Karpas-422 (cell line): ENCODE data around the gene ATP8B4. TPM values are rescaled to one million over a fixed set of nuclear protein-coding genes. Genes with fewer than 3 reads are reported as not detected.

Experiments used
- DNase-seq: peaks from one replicate; pipeline ENCODE4 v3.0.0-alpha.2; 2015
- H2AFZ ChIP-seq: fragments of 200-600 bp; sonication (generic); 2 replicates; pipeline ENCODE4 v1.6.1; 2014; ENCODE audit warnings: antibody characterized with exemption, low read length, mixed read lengths
- H3K27ac ChIP-seq: fragments of 200-600 bp; sonication (generic); 2 replicates; pipeline ENCODE4 v1.5.1; 2014; ENCODE audit warnings: mild to moderate bottlenecking, low read length, moderate library complexity
- H3K27me3 ChIP-seq: fragments of 200-600 bp; sonication (generic); 2 replicates; pipeline ENCODE4 v1.6.1; 2014; ENCODE audit warnings: low read length, mixed read lengths
- H3K36me3 ChIP-seq: fragments of 200-600 bp; sonication (generic); 2 replicates; pipeline ENCODE4 v1.6.1; 2014; ENCODE audit warnings: low read length, mixed read lengths; ENCODE audit not compliant: insufficient read depth
- H3K4me1 ChIP-seq: fragments of 200-600 bp; sonication (generic); 2 replicates; pipeline ENCODE4 v1.6.1; 2014; ENCODE audit warnings: mild to moderate bottlenecking, low read length, mixed read lengths
- H3K4me2 ChIP-seq: fragments of 200-600 bp; sonication (generic); 2 replicates; pipeline ENCODE4 v1.6.1; 2014; ENCODE audit warnings: low read length, low read depth, mild to moderate bottlenecking; ENCODE audit not compliant: poor library complexity, severe bottlenecking
- H3K4me3 ChIP-seq: fragments of 200-600 bp; sonication (generic); 2 replicates; pipeline ENCODE4 v1.5.1; 2014; ENCODE audit warnings: mild to moderate bottlenecking, antibody characterized with exemption, low read length, mixed read lengths
- H3K79me2 ChIP-seq: fragments of 200-600 bp; sonication (generic); 2 replicates; pipeline ENCODE4 v1.6.1; 2014; ENCODE audit warnings: mild to moderate bottlenecking, low read length, mixed read lengths
- H3K9ac ChIP-seq: fragments of 200-600 bp; sonication (generic); 2 replicates; pipeline ENCODE4 v1.6.0; 2014; ENCODE audit warnings: low read length
- H3K9me2 ChIP-seq: fragments of 200-600 bp; sonication (generic), shearing (Covaris generic); replicated peaks from 2 replicates; pipeline ENCODE4 v1.6.0; 2014; ENCODE audit warnings: mild to moderate bottlenecking, low read length, moderate library complexity; ENCODE audit not compliant: insufficient read depth
- H3K9me3 ChIP-seq: fragments of 300-700, 200-600 bp; sonication (generic); 2 replicates; pipeline ENCODE4 v1.6.1; 2014; ENCODE audit warnings: low read length, mixed read lengths
- H4K20me1 ChIP-seq: fragments of 200-600 bp; sonication (generic); 2 replicates; pipeline ENCODE4 v1.6.1; 2014; ENCODE audit warnings: mild to moderate bottlenecking, antibody characterized with exemption, low read length, low read depth; ENCODE audit not compliant: insufficient read depth
- total RNA-seq: library from RNA; depleted of rRNA; stranded (reverse); fragments of >200 nt; shearing (Covaris generic); gene quantifications from 2 replicates; pipeline ENCODE4 v1.2.3, GENCODE V29; 2014; ENCODE audit warnings: low replicate concordance

The ATP8B4 gene
- total RNA-seq, 1 experiment from 2014 or later = not detected

- Histone ChIP-seq H3K9ac (no peak overlapping the region), H4K20me1 (no peaks in the 10 kb centered on the region), H3K27ac (no peak overlapping the region), H3K4me2 (no peak overlapping the region), H3K9me2 (no peaks in the 10 kb centered on the region), H3K4me3 (no peak overlapping the region), H3K36me3 (no peaks in the 10 kb centered on the region), H3K4me1 (no peaks in the 10 kb centered on the region), H3K27me3 (no peaks in the 10 kb centered on the region), H2AFZ (no peak overlapping the region), H3K79me2 (no peaks in the 10 kb centered on the region), H3K9me3 (no peaks in the 10 kb centered on the region)
- no peak for DNase-seq
Measured at GRCh38 chr15:50030456-50030855, 88.6 kb downstream of the ATP8B4 start.

DNA sequence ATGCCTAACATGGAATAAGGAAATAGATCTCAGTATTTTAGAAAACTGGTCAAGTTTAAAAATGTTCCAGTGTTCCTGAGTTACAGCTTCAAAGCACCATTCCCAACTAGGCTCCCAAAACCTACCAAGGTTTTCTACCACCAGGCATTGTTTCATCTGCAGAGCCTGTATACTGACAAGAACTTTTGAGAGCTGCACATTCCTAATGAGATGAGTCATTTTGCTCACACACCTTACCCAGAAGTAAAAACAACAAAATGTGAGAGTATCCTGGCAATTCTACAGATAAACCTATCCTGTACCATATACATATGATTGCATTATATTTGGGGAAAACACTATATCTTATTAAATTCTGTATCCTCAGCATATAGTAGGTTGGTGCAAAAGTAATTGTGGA, 90.7 kb downstream of the ATP8B4 start:
- no peak for DNase-seq
- Histone ChIP-seq H4K20me1 (no peaks in the 10 kb centered on the region), H3K4me3 (no peak overlapping the region), H3K9ac (no peak overlapping the region), H3K79me2 (no peaks in the 10 kb centered on the region), H3K9me2 (no peaks in the 10 kb centered on the region), H3K4me2 (no peak overlapping the region), H3K4me1 (no peaks in the 10 kb centered on the region), H3K27ac (no peak overlapping the region), H3K9me3 (no peaks in the 10 kb centered on the region), H3K27me3 (no peaks in the 10 kb centered on the region), H3K36me3 (no peaks in the 10 kb centered on the region), H2AFZ (no peak overlapping the region)

GRCh38 chr15:50024281-50024680, 94.8 kb downstream of the ATP8B4 start:
- no peak overlapping the region for H3K4me2 ChIP-seq
- H2AFZ ChIP-seq = no peak overlapping the region
- H4K20me1 ChIP-seq = no peaks in the 10 kb centered on the region
- no peaks in the 10 kb centered on the region for H3K9me2 ChIP-seq
- no peaks in the 10 kb centered on the region for H3K9me3 ChIP-seq
- no peak overlapping the region for H3K9ac ChIP-seq
- no peak for DNase-seq
- H3K79me2 ChIP-seq = no peaks in the 10 kb centered on the region
- no peaks in the 10 kb centered on the region for H3K27me3 ChIP-seq
- no peaks in the 10 kb centered on the region for H3K4me1 ChIP-seq
- no peaks in the 10 kb centered on the region for H3K36me3 ChIP-seq
- H3K27ac ChIP-seq = no peak overlapping the region
- H3K4me3 ChIP-seq = no peak overlapping the region

GRCh38 chr15:50018491-50018890, 100.5 kb downstream of the ATP8B4 start:
- H3K27ac ChIP-seq = no peak overlapping the region
- no peaks in the 10 kb centered on the region for H3K36me3 ChIP-seq
- DNase-seq = no peak
- no peak overlapping the region for H3K4me3 ChIP-seq
- no peaks in the 10 kb centered on the region for H3K9me2 ChIP-seq
- no peaks in the 10 kb centered on the region for H4K20me1 ChIP-seq
- H3K27me3 ChIP-seq = no peaks in the 10 kb centered on the region
- no peaks in the 10 kb centered on the region for H3K4me1 ChIP-seq
- no peak overlapping the region for H3K9ac ChIP-seq
- no peaks in the 10 kb centered on the region for H3K79me2 ChIP-seq
- no peak overlapping the region for H3K4me2 ChIP-seq
- H2AFZ ChIP-seq = no peak overlapping the region
- H3K9me3 ChIP-seq = no peaks in the 10 kb centered on the region

DNA sequence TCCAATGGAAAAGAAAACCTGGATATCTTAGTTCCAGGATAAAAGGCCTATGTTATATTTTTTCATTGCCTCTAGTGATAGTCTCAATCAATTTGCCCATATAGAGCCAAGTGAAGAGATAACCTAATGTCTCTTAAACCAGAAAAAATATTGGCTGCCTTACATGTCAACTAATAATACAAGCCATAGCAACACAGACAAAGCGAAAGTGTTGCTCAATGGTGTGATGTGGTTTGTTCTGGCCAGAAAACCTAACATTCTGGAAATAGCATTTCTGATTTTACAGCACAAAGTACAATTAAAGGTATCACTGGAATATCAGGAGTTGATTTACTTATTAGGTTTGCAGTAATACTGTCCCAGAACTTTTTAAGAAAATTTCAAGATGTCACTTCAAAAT, 101.5 kb downstream of the ATP8B4 start:
- Histone ChIP-seq H3K36me3 (no peaks in the 10 kb centered on the region), H3K4me3 (no peak overlapping the region), H3K9me3 (no peaks in the 10 kb centered on the region), H3K27ac (no peak overlapping the region), H4K20me1 (no peaks in the 10 kb centered on the region), H3K4me1 (no peaks in the 10 kb centered on the region), H2AFZ (no peak overlapping the region), H3K9ac (no peak overlapping the region), H3K79me2 (no peaks in the 10 kb centered on the region), H3K27me3 (no peaks in the 10 kb centered on the region), H3K9me2 (no peaks in the 10 kb centered on the region), H3K4me2 (no peak overlapping the region)
- no peak for DNase-seq

- Histone ChIP-seq H2AFZ (no peak overlapping the region), H3K9me2 (no peaks in the 10 kb centered on the region), H3K27me3 (no peaks in the 10 kb centered on the region), H3K4me3 (no peak overlapping the region), H3K9me3 (no peaks in the 10 kb centered on the region), H3K79me2 (no peaks in the 10 kb centered on the region), H3K9ac (no peak overlapping the region), H3K4me1 (no peaks in the 10 kb centered on the region), H3K36me3 (no peaks in the 10 kb centered on the region), H4K20me1 (no peaks in the 10 kb centered on the region), H3K4me2 (no peak overlapping the region), H3K27ac (no peak overlapping the region)
- no peak for DNase-seq
Measured at GRCh38 chr15:50016951-50017350, 102.1 kb downstream of the ATP8B4 start.

DNA sequence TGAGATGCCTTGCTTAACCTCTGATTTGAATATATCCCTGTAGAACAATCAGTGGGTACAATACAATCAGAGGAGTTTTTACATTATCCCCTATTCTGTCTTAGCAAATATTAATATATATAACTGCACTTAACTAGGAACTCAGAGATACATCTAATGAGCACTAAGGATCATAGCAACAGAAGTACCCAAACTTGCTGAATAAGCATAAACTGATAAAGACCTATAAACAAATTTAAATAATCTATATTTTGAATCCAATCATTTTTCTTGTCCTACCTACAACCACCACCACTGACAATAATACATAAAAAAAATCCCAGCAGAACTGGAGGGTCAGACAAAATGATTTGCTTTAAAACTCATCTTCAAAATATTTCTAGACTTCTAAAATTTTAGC, 106.2 kb downstream of the ATP8B4 start:
- Histone ChIP-seq H3K4me1 (no peaks in the 10 kb centered on the region), H3K27ac (no peak overlapping the region), H3K36me3 (no peaks in the 10 kb centered on the region), H3K79me2 (no peaks in the 10 kb centered on the region), H4K20me1 (no peaks in the 10 kb centered on the region), H3K27me3 (no peaks in the 10 kb centered on the region), H3K9me3 (no peaks in the 10 kb centered on the region), H3K4me2 (no peak overlapping the region), H2AFZ (no peak overlapping the region), H3K9me2 (no peaks in the 10 kb centered on the region), H3K4me3 (no peak overlapping the region), H3K9ac (no peak overlapping the region)
- DNase-seq = no peak

GRCh38 chr15:50009634-50010033, 109.4 kb downstream of the ATP8B4 start:
- Histone ChIP-seq H3K27me3 (no peaks in the 10 kb centered on the region), H2AFZ (no peak overlapping the region), H3K9me3 (no peaks in the 10 kb centered on the region), H3K79me2 (no peaks in the 10 kb centered on the region), H3K4me1 (no peaks in the 10 kb centered on the region), H3K4me2 (no peak overlapping the region), H3K27ac (no peak overlapping the region), H3K9me2 (no peaks in the 10 kb centered on the region), H3K9ac (no peak overlapping the region), H3K4me3 (no peak overlapping the region), H3K36me3 (no peaks in the 10 kb centered on the region), H4K20me1 (no peaks in the 10 kb centered on the region)
- DNase-seq = no peak

DNA sequence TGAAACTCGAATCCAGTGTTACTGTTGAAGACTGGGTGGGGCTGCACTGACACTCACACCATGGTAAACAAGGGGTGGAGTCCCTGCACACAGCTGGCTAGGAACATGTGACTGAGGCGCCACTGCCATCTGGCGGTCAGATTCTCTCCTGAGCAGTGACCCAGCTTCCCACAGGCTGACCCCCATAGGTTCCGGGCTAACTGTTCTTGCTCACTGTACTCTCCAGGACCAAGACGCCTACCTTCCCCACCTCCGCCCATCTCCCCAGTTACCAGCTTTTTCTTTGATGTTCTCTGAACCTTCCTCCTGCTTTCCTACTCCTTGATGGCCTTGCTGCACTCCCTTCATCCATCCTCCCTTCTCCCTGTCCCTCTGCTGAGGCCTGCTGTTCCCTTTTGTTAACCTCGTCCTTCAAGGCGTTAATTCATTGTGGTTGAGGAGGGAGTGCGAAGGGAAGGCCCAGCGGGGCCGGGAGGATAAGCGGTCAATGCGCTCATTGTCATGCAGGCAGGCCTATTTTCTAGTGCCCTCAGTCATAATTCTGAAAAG, 115.2 kb downstream of the ATP8B4 start:
- Histone ChIP-seq H3K27ac (no peak overlapping the region), H2AFZ (no peak overlapping the region)

More for the DNA sequence above, 115.2 kb downstream of the ATP8B4 start:
- DNase-seq = peak; percentile 91
- Histone ChIP-seq H3K9me3 (no peaks in the 10 kb centered on the region), H3K4me1 (no peaks in the 10 kb centered on the region), H3K9ac (no peak overlapping the region), H3K27me3 (no peaks in the 10 kb centered on the region), H4K20me1 (no peaks in the 10 kb centered on the region), H3K79me2 (no peaks in the 10 kb centered on the region), H3K9me2 (no peaks in the 10 kb centered on the region), H3K4me2 (no peak overlapping the region), H3K4me3 (no peak overlapping the region), H3K36me3 (no peaks in the 10 kb centered on the region)
